IMR-90 (cell line): ENCODE results near the gene ENAH. TPM values are rescaled to one million over a fixed set of nuclear protein-coding genes. Genes with fewer than 3 reads are reported as not detected.

ENCODE experiments used
- ATAC-seq: fragments of 200-7000 bp; cut with Tn5 transposase; 2 replicates; pipeline ENCODE4 v1.9.1; 2020; ENCODE audit warnings: low read depth, mild to moderate bottlenecking, moderate library complexity
- BruUV-seq: library from RNA; stranded (reverse); fragments of 400-500 nt; replicated peaks from 2 replicates; lab custom pipeline; 2021; lab: Mats Ljungman, UMichigan
- CTCF ChIA-PET: fragments of 300-600 bp; formaldehyde crosslinking; extraction: SDS; loops from one replicate; lab custom pipeline; 2021; ENCODE audit warnings: antibody characterized with exemption; lab: Yijun Ruan, JAX
- POLR2A ChIA-PET: fragments of 300-600 bp; sonication (Branson Sonifier 250); formaldehyde crosslinking; loops from one replicate; lab custom pipeline; 2022; ENCODE audit warnings: antibody characterized with exemption; ENCODE audit not compliant: unreplicated experiment; lab: Charles Lee
- DNase-seq: peaks from one replicate; pipeline ENCODE4 v3.0.0; 2013
- H2AFZ ChIP-seq: replicated peaks from 2 replicates; pipeline ENCODE3; 2013; ENCODE audit warnings: low read length, mild to moderate bottlenecking; ENCODE audit not compliant: poor library complexity
- H2AK5ac ChIP-seq: 2 replicates; pipeline ENCODE4 v1.6.1; 2013; ENCODE audit warnings: low read depth, low read length, inconsistent platforms
- H2AK9ac ChIP-seq: replicated peaks from 2 replicates; pipeline ENCODE3; 2013; ENCODE audit warnings: mild to moderate bottlenecking, low read depth, low read length, moderate library complexity; ENCODE audit not compliant: poor library complexity
- H2BK120ac ChIP-seq: 2 replicates; pipeline ENCODE4 v1.6.1; 2013; ENCODE audit warnings: low read depth, low read length, inconsistent platforms
- H2BK15ac ChIP-seq: 3 replicates; pipeline ENCODE4 v1.6.1; 2013; ENCODE audit warnings: low read depth, low read length, inconsistent platforms
- H2BK20ac ChIP-seq: 2 replicates; pipeline ENCODE4 v1.6.1; 2013; ENCODE audit warnings: low read depth, mild to moderate bottlenecking, inconsistent platforms, low read length, moderate library complexity
- H2BK5ac ChIP-seq: 2 replicates; pipeline ENCODE4 v1.6.1; 2013; ENCODE audit warnings: mild to moderate bottlenecking, low read depth, low read length, inconsistent platforms; ENCODE audit not compliant: poor library complexity, severe bottlenecking
- H3K14ac ChIP-seq: replicated peaks from 2 replicates; pipeline ENCODE4 v1.6.1; 2013; ENCODE audit warnings: low read depth, low read length, inconsistent platforms
- H3K18ac ChIP-seq: 2 replicates; pipeline ENCODE4 v1.6.1; 2013; ENCODE audit warnings: low read depth, low read length, control low read depth
- H3K23ac ChIP-seq: 2 replicates; pipeline ENCODE4 v1.6.1; 2013; ENCODE audit warnings: low read depth, low read length, inconsistent platforms
- H3K27ac ChIP-seq: 2 replicates; pipeline ENCODE4 v1.5.1; 2013; ENCODE audit warnings: mild to moderate bottlenecking, control low read depth, low read length; ENCODE audit not compliant: insufficient read depth
- H3K27me3 ChIP-seq: 2 replicates; pipeline ENCODE4 v1.6.1; 2013; ENCODE audit warnings: low read length; ENCODE audit not compliant: control insufficient read depth, insufficient read depth
- H3K36me3 ChIP-seq: 2 replicates; pipeline ENCODE4 v1.6.1; 2013; ENCODE audit warnings: low read length, mixed read lengths; ENCODE audit not compliant: control insufficient read depth, insufficient read depth
- H3K4ac ChIP-seq: 2 replicates; pipeline ENCODE4 v1.6.1; 2013; ENCODE audit warnings: low read depth, low read length, inconsistent platforms
- H3K4me1 ChIP-seq: 2 replicates; pipeline ENCODE4 v1.6.1; 2013; ENCODE audit warnings: low read length, mixed read lengths; ENCODE audit not compliant: control insufficient read depth, insufficient read depth
- H3K4me2 ChIP-seq: 2 replicates; pipeline ENCODE4 v1.6.1; 2013; ENCODE audit warnings: low read depth, mild to moderate bottlenecking, control low read depth, low read length, moderate library complexity
- H3K4me3 ChIP-seq: 2 replicates; pipeline ENCODE4 v1.5.1; 2013; ENCODE audit warnings: low read depth, mild to moderate bottlenecking, control low read depth, low read length, moderate library complexity; ENCODE audit not compliant: insufficient read depth
- H3K56ac ChIP-seq: 2 replicates; pipeline ENCODE4 v1.6.1; 2013; ENCODE audit warnings: low read length, inconsistent platforms; ENCODE audit not compliant: insufficient read depth; ENCODE audit errors: extremely low read depth
- H3K79me1 ChIP-seq, 2 experiments: 2 replicates each; pipeline ENCODE4 v1.6.1; 2013; ENCODE audit warnings: low read length in 2 of 2, inconsistent platforms in 1 of 2, low read depth in 1 of 2
- H3K9ac ChIP-seq: 2 replicates; pipeline ENCODE4 v1.6.1; 2013; ENCODE audit warnings: low read depth, low read length, control low read depth
- H3K9me1 ChIP-seq: 2 replicates; pipeline ENCODE4 v1.6.1; 2013; ENCODE audit warnings: low read length, inconsistent platforms; ENCODE audit not compliant: insufficient read depth
- H3K9me3 ChIP-seq: 2 replicates; pipeline ENCODE4 v1.6.1; 2013; ENCODE audit warnings: low read length; ENCODE audit not compliant: control insufficient read depth, insufficient read depth
- H4K20me1 ChIP-seq: 2 replicates; pipeline ENCODE4 v1.6.1; 2013; ENCODE audit warnings: low read length, inconsistent platforms; ENCODE audit not compliant: insufficient read depth
- H4K5ac ChIP-seq: 2 replicates; pipeline ENCODE4 v1.6.1; 2013; ENCODE audit warnings: mild to moderate bottlenecking, low read depth, low read length, control low read depth
- H4K8ac ChIP-seq, 2 experiments: 2 replicates each; pipeline ENCODE4 v1.6.1; 2013; ENCODE audit warnings: low read depth in 2 of 2, low read length in 2 of 2, control low read depth in 1 of 2, inconsistent platforms in 1 of 2
- H4K91ac ChIP-seq: 2 replicates; pipeline ENCODE4 v1.6.1; 2013; ENCODE audit warnings: low read depth, low read length, inconsistent platforms; ENCODE audit not compliant: insufficient read depth
- CEBPB ChIP-seq: IDR thresholded peaks from 2 replicates; pipeline ENCODE4 v1.6.1; 2012; ENCODE audit warnings: low read depth, low read length, improper control_type of control experiment
- CHD1 ChIP-seq: IDR thresholded peaks from 2 replicates; pipeline ENCODE4 v1.6.1; 2012; ENCODE audit warnings: low read depth, low read length, improper control_type of control experiment
- CTCF ChIP-seq: conservative IDR thresholded peaks from 2 replicates; pipeline ENCODE4 v1.5.1; 2012; ENCODE audit warnings: mild to moderate bottlenecking, low read depth, low read length, improper control_type of control experiment
- FOS ChIP-seq: fragments of 150-350 bp; IDR thresholded peaks from 2 replicates; pipeline ENCODE4 v1.6.1; 2016; ENCODE audit warnings: low read depth, low read length
- MAFK ChIP-seq: IDR thresholded peaks from 2 replicates; pipeline ENCODE4 v1.6.1; 2012; ENCODE audit warnings: low read depth, low read length, improper control_type of control experiment
- MAZ ChIP-seq: IDR thresholded peaks from 2 replicates; pipeline ENCODE4 v1.6.1; 2012; ENCODE audit warnings: low read depth, mild to moderate bottlenecking, low read length, improper control_type of control experiment, moderate library complexity, borderline replicate concordance
- MXI1 ChIP-seq: IDR thresholded peaks from 2 replicates; pipeline ENCODE4 v1.6.1; 2012; ENCODE audit warnings: low read depth, mild to moderate bottlenecking, low read length, moderate library complexity, borderline replicate concordance
- NFE2L2 ChIP-seq: fragments of 150-350 bp; IDR thresholded peaks from 2 replicates; pipeline ENCODE4 v1.6.1; 2016; ENCODE audit warnings: low read depth, mild to moderate bottlenecking, low read length
- POLR2A ChIP-seq: IDR thresholded peaks from 2 replicates; pipeline ENCODE4 v1.6.1; 2012; ENCODE audit warnings: mild to moderate bottlenecking, low read depth, low read length
- RAD21 ChIP-seq: IDR thresholded peaks from 2 replicates; pipeline ENCODE4 v1.6.1; 2012; ENCODE audit warnings: low read length, improper control_type of control experiment
- RFX5 ChIP-seq: IDR thresholded peaks from 2 replicates; pipeline ENCODE4 v1.8.0; 2012; ENCODE audit warnings: low read depth, mild to moderate bottlenecking, low read length, moderate library complexity
- SMC3 ChIP-seq: fragments of 150-350 bp; IDR thresholded peaks from 2 replicates; pipeline ENCODE4 v1.6.1; 2016; ENCODE audit warnings: low read depth, mild to moderate bottlenecking, antibody characterized with exemption, low read length, moderate library complexity
- WGBS, 2 experiments: methylation state at CpG; one replicate each; pipeline versions ENCODE4 v1.1.5 to v1.1.7; 2013; ENCODE audit warnings: missing lambda C conversion rate in 2 of 2; ENCODE audit not compliant: insufficient read length in 1 of 2; ENCODE audit errors: extremely low coverage in 2 of 2; 5-methylcytosine and 5-hydroxymethylcytosine counted together
- dilution Hi-C: fragments of 300-500 bp; cut with HindIII; formaldehyde crosslinking; loops from one replicate; pipeline ENCODE4 v1.14.3; 2018; ENCODE audit warnings: low sequenced_read_pairs; ENCODE audit not compliant: unreplicated experiment
- in situ Hi-C: fragments of 300-500 bp; cut with MboI; formaldehyde crosslinking; loops from 3 replicates; pipeline ENCODE4 v1.14.3; 2019; ENCODE audit warnings: low sequenced_read_pairs, inconsistent platforms, mixed read lengths
- intact Hi-C: fragments of 100-400 bp; cut with micrococcal nuclease; formaldehyde crosslinking; loops from 2 replicates; pipeline ENCODE4 v1.10.0; 2022
- polyA plus RNA-seq, 3 experiments: library from polyadenylated mRNA; depleted of rRNA; stranded (reverse); fragments of >200 nt; gene quantifications; 2 replicates each; pipeline ENCODE4 v1.2.3, GENCODE V29; 2012; ENCODE audit warnings: low replicate concordance in 1 of 3
- total RNA-seq: library from RNA; depleted of rRNA; stranded (reverse); fragments of >200 nt; gene quantifications from 2 replicates; pipeline ENCODE4 v1.2.3, GENCODE V29; 2012
- TF ChIP-seq, protein P1 (sequence below): fragments of 150-350 bp; IDR thresholded peaks from 2 replicates; pipeline ENCODE4 v1.6.1; 2017; ENCODE audit warnings: mild to moderate bottlenecking, antibody characterized with exemption, low read length, low read depth
- TF ChIP-seq, protein P2 (sequence below): fragments of 150-350 bp; IDR thresholded peaks from 2 replicates; pipeline ENCODE4 v1.6.1; 2016; ENCODE audit warnings: low read depth, mild to moderate bottlenecking, low read length, moderate library complexity, borderline replicate concordance

ENAH gene
- total and polyA plus RNA-seq, 2 of the 4 experiments (the other 2 are of a cell fraction), result 61.3 to 86.9 TPM

DNA sequence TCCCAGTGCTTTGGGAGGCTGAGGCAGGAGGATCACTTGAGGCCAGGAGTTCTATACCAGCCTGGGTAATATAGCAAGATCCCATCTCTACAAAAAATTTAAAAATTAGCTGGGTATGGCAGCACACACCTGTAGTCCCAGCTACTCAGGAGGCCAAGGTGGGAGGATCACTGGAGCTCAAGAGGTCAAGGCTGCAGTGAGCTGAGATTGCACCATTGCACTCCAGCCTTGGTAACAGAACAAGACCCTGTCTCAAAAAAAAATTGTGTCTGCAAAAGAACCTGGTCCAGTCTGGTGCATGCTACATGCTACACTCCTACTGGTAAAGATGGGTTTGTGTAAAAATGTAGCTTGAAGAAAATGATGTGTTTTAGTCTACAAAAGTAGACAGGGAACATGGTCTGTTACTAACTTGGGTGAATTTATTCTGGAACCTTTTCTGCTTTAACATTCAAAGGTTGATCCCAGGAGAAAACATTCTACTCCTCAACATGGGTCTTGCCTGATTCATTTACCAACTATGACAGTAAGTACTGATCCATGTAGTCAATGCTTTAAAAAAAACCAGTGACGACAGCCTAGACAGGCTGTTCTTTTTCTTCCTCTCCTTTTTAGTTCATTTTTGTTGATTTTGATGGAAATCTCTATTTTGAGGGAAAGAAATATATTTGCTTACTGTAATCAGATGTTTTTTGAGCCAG, 32.7 kb upstream of the ENAH start:
- no peak overlapping the region for H2BK15ac ChIP-seq
- no peaks in the 10 kb centered on the region for H4K20me1 ChIP-seq
- no TSS peak for BruUV-seq
- H2BK120ac ChIP-seq, result no peak overlapping the region
- H3K79me1 ChIP-seq, result no peaks in the 10 kb centered on the region
- no peak overlapping the region for H3K4me3 ChIP-seq
- in situ Hi-C loops, result no loop called here
- no peaks in the 10 kb centered on the region; the same call in 1 of the 2 replicates for H3K27me3 ChIP-seq
- dilution Hi-C loops, result no loop called here
- no peak overlapping the region for H2AFZ ChIP-seq
- no peaks in the 10 kb centered on the region for H3K36me3 ChIP-seq
- no peaks in the 10 kb centered on the region for H3K9me1 ChIP-seq
- ChIA-PET POLR2A (no interaction called here), CTCF (interaction anchor here (0.5 kb wide), 1 partner anchor 137 kb away, joined by 3 read pairs; no protein-coding TSS in a partner anchor)
- H3K4me1 ChIP-seq, result no peaks in the 10 kb centered on the region
- no peak overlapping the region for H2BK5ac ChIP-seq
- no peak overlapping the region for H2AK5ac ChIP-seq
- TF ChIP-seq MAZ (no peak), CTCF (no peak), POLR2A (no peak), CHD1 (no peak), NFE2L2 (no peak), MXI1 (no peak), FOS (no peak), MAFK (no peak), RAD21 (no peak), CEBPB (no peak), RFX5 (no peak), SMC3 (no peak)
- TF ChIP-seq, protein P1, sequence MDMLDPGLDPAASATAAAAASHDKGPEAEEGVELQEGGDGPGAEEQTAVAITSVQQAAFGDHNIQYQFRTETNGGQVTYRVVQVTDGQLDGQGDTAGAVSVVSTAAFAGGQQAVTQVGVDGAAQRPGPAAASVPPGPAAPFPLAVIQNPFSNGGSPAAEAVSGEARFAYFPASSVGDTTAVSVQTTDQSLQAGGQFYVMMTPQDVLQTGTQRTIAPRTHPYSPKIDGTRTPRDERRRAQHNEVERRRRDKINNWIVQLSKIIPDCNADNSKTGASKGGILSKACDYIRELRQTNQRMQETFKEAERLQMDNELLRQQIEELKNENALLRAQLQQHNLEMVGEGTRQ, result no peak
- TF ChIP-seq, protein P2, sequence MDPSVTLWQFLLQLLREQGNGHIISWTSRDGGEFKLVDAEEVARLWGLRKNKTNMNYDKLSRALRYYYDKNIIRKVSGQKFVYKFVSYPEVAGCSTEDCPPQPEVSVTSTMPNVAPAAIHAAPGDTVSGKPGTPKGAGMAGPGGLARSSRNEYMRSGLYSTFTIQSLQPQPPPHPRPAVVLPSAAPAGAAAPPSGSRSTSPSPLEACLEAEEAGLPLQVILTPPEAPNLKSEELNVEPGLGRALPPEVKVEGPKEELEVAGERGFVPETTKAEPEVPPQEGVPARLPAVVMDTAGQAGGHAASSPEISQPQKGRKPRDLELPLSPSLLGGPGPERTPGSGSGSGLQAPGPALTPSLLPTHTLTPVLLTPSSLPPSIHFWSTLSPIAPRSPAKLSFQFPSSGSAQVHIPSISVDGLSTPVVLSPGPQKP, result no peak
- no peak overlapping the region for H3K27ac ChIP-seq
- WGBS, 2 experiments, result no CpG with 5 or more reads among the region's 1 CpG
- no peak overlapping the region for H2BK20ac ChIP-seq
- H3K14ac ChIP-seq, result no peak overlapping the region
- no peak overlapping the region for H3K4me2 ChIP-seq
- H3K56ac ChIP-seq, result no peak overlapping the region
- H4K5ac ChIP-seq, result no peak overlapping the region
- intact Hi-C loops, result no loop called here
- no peak overlapping the region for H3K23ac ChIP-seq
- no peak overlapping the region for H3K18ac ChIP-seq
- no peak overlapping the region for H4K8ac ChIP-seq
- no peak overlapping the region for H3K9ac ChIP-seq
- H2AK9ac ChIP-seq, result no peak overlapping the region
- no peaks in the 10 kb centered on the region; the same call in 1 of the 2 replicates for H3K9me3 ChIP-seq
- peak; percentile 16 for DNase-seq
- ATAC-seq, result no peak
- no peak overlapping the region for H4K91ac ChIP-seq
- no peak overlapping the region for H3K4ac ChIP-seq
